Measurements from ENCODE around the gene UMAD1.

UMAD1 gene

GRCh38 chr7:7819442-7820247, 179.1 kb downstream of the UMAD1 start:
- no peak overlapping the region for H3K4me2 ChIP-seq (ENCODE audit: low read depth, low read length, poor library complexity, severe bottlenecking)
- no peak overlapping the region for H2AFZ ChIP-seq (ENCODE audit: low read length)
- peaks cover 69% of the 10 kb centered on the region for H3K4me1 ChIP-seq (ENCODE audit: insufficient read depth, low read length, poor library complexity, severe bottlenecking)
- H4K20me1 ChIP-seq (ENCODE audit: insufficient read depth, low read length, poor library complexity, severe bottlenecking) = no peaks in the 10 kb centered on the region
- H3K4me3 ChIP-seq (ENCODE audit: low read length, poor library complexity, severe bottlenecking) = no peak overlapping the region
- H3K9ac ChIP-seq (ENCODE audit: low read depth, low read length, poor library complexity, severe bottlenecking) = no peak overlapping the region
- H3K79me2 ChIP-seq (ENCODE audit: insufficient read depth, low read length) = no peaks in the 10 kb centered on the region
- TF ChIP-seq EZH2phosphoT487 (IDR thresholded peaks at IDR 0.05; ENCODE audit: borderline replicate concordance) (no peak), CTCF (conservative IDR thresholded peaks at IDR 0.05; ENCODE audit: low read length) (no peak)
- no peaks in the 10 kb centered on the region for H3K9me3 ChIP-seq (ENCODE audit: insufficient read depth, low read depth, low read length)
- no peaks in the 10 kb centered on the region for H3K36me3 ChIP-seq (ENCODE audit: insufficient read depth, low read length)
- H3K27me3 ChIP-seq (ENCODE audit: insufficient read depth, low read length, poor library complexity, severe bottlenecking) = no peaks in the 10 kb centered on the region
- no peaks in the 10 kb centered on the region for H3F3A ChIP-seq (ENCODE audit: low read depth)
- H3K9me2 ChIP-seq (replicated peaks; ENCODE audit: low read depth, low read length) = no peaks in the 10 kb centered on the region

- H3K36me3 ChIP-seq (ENCODE audit: insufficient read depth, low read length) = no peaks in the 10 kb centered on the region
- no peaks in the 10 kb centered on the region for H3K27me3 ChIP-seq (ENCODE audit: insufficient read depth, low read length, poor library complexity, severe bottlenecking)
- peaks cover 62% of the 10 kb centered on the region for H3K4me1 ChIP-seq (ENCODE audit: insufficient read depth, low read length, poor library complexity, severe bottlenecking)
- no peak overlapping the region for H3K4me3 ChIP-seq (ENCODE audit: low read length, poor library complexity, severe bottlenecking)
- no peak overlapping the region; the same call in 1 of the 2 replicates for H2AFZ ChIP-seq (ENCODE audit: low read length)
- no peaks in the 10 kb centered on the region for H3K79me2 ChIP-seq (ENCODE audit: insufficient read depth, low read length)
- H3F3A ChIP-seq (ENCODE audit: low read depth) = no peaks in the 10 kb centered on the region
- peak overlapping the region; percentile 36 for H3K9ac ChIP-seq (ENCODE audit: low read depth, low read length, poor library complexity, severe bottlenecking)
- TF ChIP-seq EZH2phosphoT487 (IDR thresholded peaks at IDR 0.05; ENCODE audit: borderline replicate concordance) (no peak), CTCF (conservative IDR thresholded peaks at IDR 0.05; ENCODE audit: low read length) (no peak)
- no peaks in the 10 kb centered on the region for H3K9me3 ChIP-seq (ENCODE audit: insufficient read depth, low read depth, low read length)
- no peaks in the 10 kb centered on the region for H3K9me2 ChIP-seq (replicated peaks; ENCODE audit: low read depth, low read length)
- H4K20me1 ChIP-seq (ENCODE audit: insufficient read depth, low read length, poor library complexity, severe bottlenecking) = no peaks in the 10 kb centered on the region
- peak overlapping the region; percentile 36 for H3K4me2 ChIP-seq (ENCODE audit: low read depth, low read length, poor library complexity, severe bottlenecking)
These were observed 179.9 kb downstream of the UMAD1 start for GRCh38 chr7:7820409-7820808.

GRCh38 chr7:7820939-7821338, 180.4 kb downstream of the UMAD1 start:
- no peaks in the 10 kb centered on the region for H3F3A ChIP-seq (ENCODE audit: low read depth)
- H3K36me3 ChIP-seq (ENCODE audit: insufficient read depth, low read length) = no peaks in the 10 kb centered on the region; the same call in 1 of the 2 replicates
- no peaks in the 10 kb centered on the region for H3K9me2 ChIP-seq (replicated peaks; ENCODE audit: low read depth, low read length)
- no peaks in the 10 kb centered on the region for H4K20me1 ChIP-seq (ENCODE audit: insufficient read depth, low read length, poor library complexity, severe bottlenecking)
- H3K79me2 ChIP-seq (ENCODE audit: insufficient read depth, low read length) = no peaks in the 10 kb centered on the region
- H3K4me1 ChIP-seq (ENCODE audit: insufficient read depth, low read length, poor library complexity, severe bottlenecking) = peaks cover 57% of the 10 kb centered on the region
- H3K9me3 ChIP-seq (ENCODE audit: insufficient read depth, low read depth, low read length) = no peaks in the 10 kb centered on the region
- H3K4me3 ChIP-seq (ENCODE audit: low read length, poor library complexity, severe bottlenecking) = no peak overlapping the region
- H3K9ac ChIP-seq (ENCODE audit: low read depth, low read length, poor library complexity, severe bottlenecking) = peak overlapping the region; percentile 36
- H3K4me2 ChIP-seq (ENCODE audit: low read depth, low read length, poor library complexity, severe bottlenecking) = peak overlapping the region; percentile 36
- H2AFZ ChIP-seq (ENCODE audit: low read length) = peak overlapping the region; percentile 17; the same call in 1 of the 2 replicates
- TF ChIP-seq EZH2phosphoT487 (IDR thresholded peaks at IDR 0.05; ENCODE audit: borderline replicate concordance) (no peak), CTCF (conservative IDR thresholded peaks at IDR 0.05; ENCODE audit: low read length) (no peak)
- no peaks in the 10 kb centered on the region for H3K27me3 ChIP-seq (ENCODE audit: insufficient read depth, low read length, poor library complexity, severe bottlenecking)
